ENCODE results near the gene FTSJ3.
"Not testable (repeated sequence)": the region's sequence is repeated elsewhere in the genome, so short reads cannot be mapped to it uniquely, and the experiment has no call there.

Gene FTSJ3, protein sequence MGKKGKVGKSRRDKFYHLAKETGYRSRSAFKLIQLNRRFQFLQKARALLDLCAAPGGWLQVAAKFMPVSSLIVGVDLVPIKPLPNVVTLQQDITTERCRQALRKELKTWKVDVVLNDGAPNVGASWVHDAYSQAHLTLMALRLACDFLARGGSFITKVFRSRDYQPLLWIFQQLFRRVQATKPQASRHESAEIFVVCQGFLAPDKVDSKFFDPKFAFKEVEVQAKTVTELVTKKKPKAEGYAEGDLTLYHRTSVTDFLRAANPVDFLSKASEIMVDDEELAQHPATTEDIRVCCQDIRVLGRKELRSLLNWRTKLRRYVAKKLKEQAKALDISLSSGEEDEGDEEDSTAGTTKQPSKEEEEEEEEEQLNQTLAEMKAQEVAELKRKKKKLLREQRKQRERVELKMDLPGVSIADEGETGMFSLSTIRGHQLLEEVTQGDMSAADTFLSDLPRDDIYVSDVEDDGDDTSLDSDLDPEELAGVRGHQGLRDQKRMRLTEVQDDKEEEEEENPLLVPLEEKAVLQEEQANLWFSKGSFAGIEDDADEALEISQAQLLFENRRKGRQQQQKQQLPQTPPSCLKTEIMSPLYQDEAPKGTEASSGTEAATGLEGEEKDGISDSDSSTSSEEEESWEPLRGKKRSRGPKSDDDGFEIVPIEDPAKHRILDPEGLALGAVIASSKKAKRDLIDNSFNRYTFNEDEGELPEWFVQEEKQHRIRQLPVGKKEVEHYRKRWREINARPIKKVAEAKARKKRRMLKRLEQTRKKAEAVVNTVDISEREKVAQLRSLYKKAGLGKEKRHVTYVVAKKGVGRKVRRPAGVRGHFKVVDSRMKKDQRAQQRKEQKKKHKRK

DNA sequence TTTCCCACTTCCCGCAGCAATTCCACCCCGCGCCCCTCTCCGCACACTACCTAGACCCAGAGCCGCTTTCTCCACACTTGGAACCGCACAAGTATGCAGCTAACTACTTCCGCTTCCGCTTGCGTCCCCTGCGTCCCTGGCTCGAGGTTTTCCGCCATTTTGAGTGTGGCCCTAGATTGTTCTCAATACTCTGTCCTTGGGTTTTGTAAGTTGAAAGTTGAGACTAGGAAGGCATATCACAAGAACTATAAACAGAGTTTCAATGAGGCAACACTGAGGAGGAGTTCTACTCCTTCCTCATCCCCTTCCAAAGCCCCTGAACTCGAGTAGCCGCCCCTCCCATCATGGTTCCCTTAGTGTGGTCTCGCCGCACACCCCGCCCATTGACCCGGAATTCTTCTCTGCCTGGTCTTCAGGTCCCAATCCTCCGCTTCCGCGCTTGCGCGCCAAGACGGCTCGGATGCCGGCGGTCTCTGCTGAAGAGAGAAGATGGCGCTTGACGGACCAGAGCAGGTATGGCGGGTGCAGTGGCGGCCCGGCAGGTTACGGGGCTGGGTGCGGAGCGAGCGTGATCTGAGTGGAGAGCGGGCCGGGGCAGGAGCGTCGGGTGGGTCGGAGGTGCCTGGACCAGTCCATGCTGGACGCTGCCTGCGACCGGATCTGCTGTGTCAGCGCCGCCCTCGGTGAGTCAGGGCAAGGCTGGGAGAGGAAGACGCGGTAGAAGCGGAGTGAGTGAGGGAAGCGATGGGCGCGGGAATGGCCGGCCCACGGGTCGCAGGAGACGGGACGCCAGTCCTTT is at the start of gene FTSJ3, which contains the start of gene PSMC5:
FTSJ3 (minus strand) TSS at position 662 of the 799 bp plus-strand sequence. CDS start 761 bp downstream, outside the sequence.
PSMC5 (plus strand) TSS at position 430 of the 799 bp plus-strand sequence; CDS start at position 490, 60 bp downstream.
- DNase-seq, result peak; percentile 96
- TF ChIP-seq GATA1 (IDR thresholded peaks at IDR 0.05; ENCODE audit: low read depth, low read length), result no peak
- peak; percentile 89 for TF ChIP-seq POLR2A (IDR thresholded peaks at IDR 0.05; ENCODE audit: low read length)

DNA sequence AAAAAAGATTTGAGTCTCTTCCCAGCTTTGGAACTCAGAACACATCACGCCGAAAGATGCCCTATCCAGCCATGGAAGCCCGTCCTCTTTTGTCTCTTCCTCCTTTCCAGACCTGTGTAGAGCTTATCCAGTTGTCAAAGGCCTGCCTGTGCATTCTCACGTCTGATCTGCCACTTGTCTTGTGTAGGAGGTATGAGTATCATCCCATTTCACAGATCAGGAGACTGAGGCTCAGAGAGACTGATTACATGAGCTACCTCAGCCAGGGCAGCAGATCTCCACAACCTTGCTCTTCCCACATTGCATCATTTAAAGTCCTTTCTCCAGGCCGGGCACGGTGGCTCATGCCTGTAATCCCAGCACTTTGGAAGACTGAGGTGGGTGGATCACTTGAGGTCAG is 47.2 kb upstream of the FTSJ3 start:
- DNase-seq, result not testable (repeated sequence)

- not testable (repeated sequence) for DNase-seq
Measured at GRCh38 chr17:63874061-63874626, 46.7 kb upstream of the FTSJ3 start.

DNA sequence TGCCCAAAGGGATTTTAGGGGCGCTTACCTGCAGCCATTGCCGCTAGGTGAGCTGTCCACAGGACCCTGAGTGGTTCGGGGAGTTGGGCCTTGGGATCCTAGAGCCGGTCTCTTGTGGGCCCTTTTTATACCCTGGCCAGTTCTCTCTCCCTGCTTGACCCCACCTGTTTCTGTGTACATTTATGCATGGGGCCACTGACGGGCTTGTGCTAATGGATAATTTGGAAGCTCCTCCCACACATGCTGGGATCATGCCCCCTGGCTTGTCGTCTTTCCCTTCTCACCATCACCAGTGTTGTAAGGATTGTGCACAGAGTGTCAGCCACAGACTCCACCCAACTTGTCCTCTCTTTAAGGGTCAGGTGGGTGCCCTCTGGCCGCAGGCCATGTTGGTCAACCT is 46.1 kb upstream of the FTSJ3 start, which contains the start of gene CSH2:
CSH2 (minus strand) TSS at position 101 of the 400 bp plus-strand sequence; CDS start at position 38, 63 bp downstream.
- not testable (repeated sequence) for DNase-seq

DNA sequence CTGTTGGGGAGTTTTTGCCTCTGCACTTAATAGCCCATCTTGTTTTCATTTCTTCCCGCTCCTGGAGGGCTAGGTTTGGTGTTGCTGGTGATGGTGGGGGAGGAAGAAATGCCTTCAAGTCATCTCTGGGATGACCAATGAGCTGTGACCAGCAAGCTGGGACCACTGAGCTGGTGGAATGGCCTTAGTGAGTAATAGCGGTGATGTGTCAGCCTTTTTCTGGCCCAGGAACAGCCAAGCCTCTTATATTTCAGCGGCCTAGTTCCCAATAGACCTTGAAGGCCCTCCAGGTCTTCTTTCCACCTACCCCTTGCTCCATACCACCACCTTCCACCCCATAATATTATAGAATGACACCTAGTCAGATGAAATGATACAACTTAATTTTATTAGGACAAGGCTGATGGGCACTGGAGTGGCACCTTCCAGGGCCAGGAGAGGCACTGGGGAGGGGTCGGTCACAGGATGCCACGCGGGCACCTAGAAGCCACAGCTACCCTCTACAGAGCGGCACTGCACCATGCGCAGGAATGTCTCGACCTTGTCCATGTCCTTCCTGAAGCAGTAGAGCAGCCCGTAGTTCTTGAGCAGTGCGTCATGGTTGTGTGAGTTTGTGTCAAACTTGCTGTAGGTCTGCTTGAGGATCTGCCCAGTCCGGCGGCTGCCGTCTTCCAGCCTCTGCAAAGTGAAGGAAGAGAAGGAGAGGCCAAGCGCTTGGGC is 44.3 kb upstream of the FTSJ3 start:
- DNase-seq, result not testable (repeated sequence)

GRCh38 chr17:63870292-63870665 is 42.8 kb upstream of the FTSJ3 start:
- not testable (repeated sequence) for DNase-seq

GRCh38 chr17:63869491-63870291 is 42.2 kb upstream of the FTSJ3 start:
- peak in 1 of 2 experiments; percentile 46 for DNase-seq

DNA sequence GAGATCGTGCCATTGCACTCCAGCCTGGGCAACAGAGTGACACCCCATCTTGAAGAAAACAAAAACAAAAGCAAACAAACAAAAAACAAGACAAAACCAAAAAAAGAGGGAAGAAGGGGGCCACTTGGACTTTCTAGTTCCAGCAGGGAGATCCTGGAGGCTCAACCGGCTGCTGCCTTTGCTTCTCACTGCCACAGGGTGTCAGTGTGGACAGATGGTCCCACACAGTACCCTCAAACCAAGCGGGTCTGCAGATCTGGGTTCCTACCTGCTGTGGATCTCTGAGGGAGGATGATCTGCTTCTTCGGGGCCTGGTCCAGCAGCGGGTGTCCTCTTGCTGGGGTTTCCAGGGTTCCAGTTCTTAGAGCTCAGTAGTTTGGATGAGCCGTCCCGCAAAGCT is 39.2 kb upstream of the FTSJ3 start:
- not testable (repeated sequence) for DNase-seq

- TF ChIP-seq POLR2A (IDR thresholded peaks at IDR 0.05; ENCODE audit: low read length) (no peak), GATA1 (IDR thresholded peaks at IDR 0.05; ENCODE audit: low read depth, low read length) (no peak)
- DNase-seq, result no peak
Measured at GRCh38 chr17:63859257-63859656, 31.8 kb upstream of the FTSJ3 start.

GRCh38 chr17:63856425-63856824 is 29.0 kb upstream of the FTSJ3 start:
- not testable (repeated sequence) for DNase-seq

- no peak for DNase-seq
- TF ChIP-seq POLR2A (IDR thresholded peaks at IDR 0.05; ENCODE audit: low read length) (no peak), GATA1 (IDR thresholded peaks at IDR 0.05; ENCODE audit: low read depth, low read length) (no peak)
Measured at GRCh38 chr17:63855185-63855584, 27.7 kb upstream of the FTSJ3 start.

- DNase-seq, result no peak
- no peak for TF ChIP-seq POLR2A (IDR thresholded peaks at IDR 0.05; ENCODE audit: low read length)
- TF ChIP-seq GATA1 (IDR thresholded peaks at IDR 0.05; ENCODE audit: low read depth, low read length), result no peak
Measured at GRCh38 chr17:63854709-63855108, 27.2 kb upstream of the FTSJ3 start.

GRCh38 chr17:63853260-63853659 is 25.8 kb upstream of the FTSJ3 start:
- no peak for TF ChIP-seq GATA1 (IDR thresholded peaks at IDR 0.05; ENCODE audit: low read depth, low read length)
- no peak for DNase-seq

Measured in erythroblast (primary cell).